Measurements from ENCODE around the gene EDARADD.
"Not testable (repeated sequence)": the region's sequence is repeated elsewhere in the genome, so short reads cannot be mapped to it uniquely, and the experiment has no call there.

Gene EDARADD

GRCh38 chr1:236422517-236422876, 28.4 kb downstream of the EDARADD start:
- Histone ChIP-seq H3K4me3 (no peak overlapping the region), H3K27ac (no peak overlapping the region)

- no peak overlapping the region for H3K27ac ChIP-seq
- H3K4me3 ChIP-seq, result no peak overlapping the region
Measured at GRCh38 chr1:236425031-236425663, 31.1 kb downstream of the EDARADD start.

GRCh38 chr1:236426215-236426614, 32.1 kb downstream of the EDARADD start:
- Histone ChIP-seq H3K27ac (no peak overlapping the region), H3K4me3 (no peak overlapping the region)

- no peak overlapping the region for H3K27ac ChIP-seq
- H3K4me3 ChIP-seq, result no peak overlapping the region
Measured at GRCh38 chr1:236429715-236430274, 35.7 kb downstream of the EDARADD start.

- no peak overlapping the region for H3K4me3 ChIP-seq
Measured at GRCh38 chr1:236433819-236434315, 39.8 kb downstream of the EDARADD start.

GRCh38 chr1:236438614-236439013, 44.5 kb downstream of the EDARADD start:
- Histone ChIP-seq H3K4me3 (no peak overlapping the region), H3K27ac (no peak overlapping the region)

More at GRCh38 chr1:236433819-236434315, 39.8 kb downstream of the EDARADD start:
- H3K27ac ChIP-seq, result no peak overlapping the region

- Histone ChIP-seq H3K27ac (no peak overlapping the region), H3K4me3 (no peak overlapping the region)
Measured at GRCh38 chr1:236440373-236440772, 46.3 kb downstream of the EDARADD start.

GRCh38 chr1:236450779-236451178, 56.7 kb downstream of the EDARADD start:
- no peak overlapping the region for H3K4me3 ChIP-seq
- H3K27ac ChIP-seq, result no peak overlapping the region

GRCh38 chr1:236451796-236452373, 57.8 kb downstream of the EDARADD start:
- Histone ChIP-seq H3K27ac (no peak overlapping the region), H3K4me3 (no peak overlapping the region)

- Histone ChIP-seq H3K4me3 (no peak overlapping the region), H3K27ac (peak overlapping the region in 1 of 21 experiments; percentile 37)
Measured at GRCh38 chr1:236455243-236455642, 61.2 kb downstream of the EDARADD start.

GRCh38 chr1:236457775-236458174, 63.7 kb downstream of the EDARADD start:
- Histone ChIP-seq H3K27ac (no peak overlapping the region), H3K4me3 (no peak overlapping the region)

- no peak overlapping the region for H3K4me3 ChIP-seq
Measured at GRCh38 chr1:236458996-236459395, 64.9 kb downstream of the EDARADD start.

GRCh38 chr1:236460103-236460502, 66.0 kb downstream of the EDARADD start:
- H3K27ac ChIP-seq, result no peak overlapping the region
- no peak overlapping the region for H3K4me3 ChIP-seq

More at GRCh38 chr1:236458996-236459395, 64.9 kb downstream of the EDARADD start:
- H3K27ac ChIP-seq, result no peak overlapping the region

GRCh38 chr1:236464197-236464596, 70.1 kb downstream of the EDARADD start:
- not testable (repeated sequence) for H3K27ac ChIP-seq, H3K4me3 ChIP-seq

GRCh38 chr1:236465231-236465958, 71.3 kb downstream of the EDARADD start:
- no peak overlapping the region for H3K4me3 ChIP-seq
- H3K27ac ChIP-seq, result peak overlapping the region in 7 of 21 experiments; percentile 1 to 69 (median 40)

- peak overlapping the region in 8 of 21 experiments; percentile 1 to 69 (median 36) for H3K27ac ChIP-seq
- no peak overlapping the region for H3K4me3 ChIP-seq
Measured at GRCh38 chr1:236465959-236466303, 71.8 kb downstream of the EDARADD start.

GRCh38 chr1:236467327-236467641, 73.2 kb downstream of the EDARADD start:
- Histone ChIP-seq H3K27ac (no peak overlapping the region), H3K4me3 (no peak overlapping the region)

GRCh38 chr1:236468625-236469024, 74.5 kb downstream of the EDARADD start:
- Histone ChIP-seq H3K4me3 (no peak overlapping the region), H3K27ac (peak overlapping the region in 1 of 21 experiments; percentile 22)

- H3K4me3 ChIP-seq, result no peak overlapping the region
- no peak overlapping the region for H3K27ac ChIP-seq
Measured at GRCh38 chr1:236469466-236469865, 75.4 kb downstream of the EDARADD start.

- Histone ChIP-seq H3K4me3 (no peak overlapping the region), H3K27ac (peak overlapping the region in 1 of 21 experiments; percentile 39)
Measured at GRCh38 chr1:236471096-236471495, 77.0 kb downstream of the EDARADD start.

GRCh38 chr1:236471653-236472052, 77.6 kb downstream of the EDARADD start:
- no peak overlapping the region for H3K4me3 ChIP-seq
- H3K27ac ChIP-seq, result no peak overlapping the region

Measured in skin epidermis (tissue), 12 donors.